Measurements from ENCODE around the gene RBM24.
"Not testable (repeated sequence)": the region's sequence is repeated elsewhere in the genome, so short reads cannot be mapped to it uniquely, and the experiment has no call there.

RBM24 gene

GRCh38 chr6:17281497-17282481 is 628 bp downstream of the RBM24 start:
- in situ Hi-C loops (cut with HindIII; ENCODE audit: low pct_ligation_motif_present, low pct_unique_long_range_greater_than_20kb, low sequenced_read_pairs) = no loop called here
- peak; percentile 38 for DNase-seq

GRCh38 chr6:17283074-17283473 is 1.9 kb downstream of the RBM24 start:
- in situ Hi-C loops (cut with HindIII; ENCODE audit: low pct_ligation_motif_present, low pct_unique_long_range_greater_than_20kb, low sequenced_read_pairs) = no loop called here

DNA sequence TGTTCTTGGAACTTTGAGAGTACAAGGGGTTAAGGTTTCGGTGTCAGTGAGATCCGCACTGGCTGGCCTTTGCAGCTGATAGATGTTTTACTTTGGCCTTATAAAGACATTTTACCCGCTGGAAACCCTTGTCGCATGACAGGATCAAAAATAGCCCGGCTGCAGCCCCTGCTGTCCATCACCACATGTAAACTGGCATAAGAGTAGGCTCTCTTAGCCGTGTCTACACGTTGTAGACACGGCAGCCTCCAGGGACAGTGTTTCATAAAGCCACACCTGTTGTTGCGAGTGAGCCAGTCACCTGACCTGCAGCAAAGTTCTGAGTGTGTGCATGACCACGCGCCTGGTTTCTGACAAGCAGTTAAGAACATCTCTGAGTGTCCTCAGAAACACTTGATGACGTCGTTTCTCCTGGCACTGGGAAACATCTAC is 8.5 kb downstream of the RBM24 start:
- in situ Hi-C loops (cut with HindIII; ENCODE audit: low pct_ligation_motif_present, low pct_unique_long_range_greater_than_20kb, low sequenced_read_pairs) = no loop called here

More at GRCh38 chr6:17283074-17283473, 1.9 kb downstream of the RBM24 start:
- no peak for DNase-seq

DNA sequence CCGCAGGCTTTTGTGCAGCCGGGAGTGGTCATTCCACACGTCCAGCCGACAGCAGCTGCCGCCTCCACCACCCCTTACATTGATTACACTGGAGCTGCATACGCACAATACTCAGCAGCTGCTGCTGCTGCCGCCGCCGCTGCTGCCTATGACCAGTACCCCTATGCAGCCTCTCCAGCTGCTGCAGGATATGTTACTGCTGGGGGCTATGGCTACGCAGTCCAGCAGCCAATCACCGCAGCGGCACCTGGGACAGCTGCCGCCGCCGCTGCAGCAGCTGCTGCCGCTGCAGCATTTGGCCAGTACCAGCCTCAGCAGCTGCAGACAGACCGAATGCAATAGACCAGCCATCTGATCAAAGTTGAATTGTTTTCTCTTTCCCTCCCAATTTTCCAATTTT is 10.6 kb downstream of the RBM24 start:
- DNase-seq = no peak
- in situ Hi-C loops (cut with HindIII; ENCODE audit: low pct_ligation_motif_present, low pct_unique_long_range_greater_than_20kb, low sequenced_read_pairs) = no loop called here

More for the DNA sequence above, 8.5 kb downstream of the RBM24 start:
- DNase-seq = no peak

GRCh38 chr6:17292600-17293133 is 11.5 kb downstream of the RBM24 start:
- DNase-seq = no peak
- in situ Hi-C loops (cut with HindIII; ENCODE audit: low pct_ligation_motif_present, low pct_unique_long_range_greater_than_20kb, low sequenced_read_pairs) = no loop called here

GRCh38 chr6:17293395-17293794 is 12.2 kb downstream of the RBM24 start:
- in situ Hi-C loops (cut with HindIII; ENCODE audit: low pct_ligation_motif_present, low pct_unique_long_range_greater_than_20kb, low sequenced_read_pairs) = no loop called here
- no peak for DNase-seq

- no peak for DNase-seq
- in situ Hi-C loops (cut with HindIII; ENCODE audit: low pct_ligation_motif_present, low pct_unique_long_range_greater_than_20kb, low sequenced_read_pairs) = no loop called here
Measured at GRCh38 chr6:17297271-17298080, 16.3 kb downstream of the RBM24 start.

DNA sequence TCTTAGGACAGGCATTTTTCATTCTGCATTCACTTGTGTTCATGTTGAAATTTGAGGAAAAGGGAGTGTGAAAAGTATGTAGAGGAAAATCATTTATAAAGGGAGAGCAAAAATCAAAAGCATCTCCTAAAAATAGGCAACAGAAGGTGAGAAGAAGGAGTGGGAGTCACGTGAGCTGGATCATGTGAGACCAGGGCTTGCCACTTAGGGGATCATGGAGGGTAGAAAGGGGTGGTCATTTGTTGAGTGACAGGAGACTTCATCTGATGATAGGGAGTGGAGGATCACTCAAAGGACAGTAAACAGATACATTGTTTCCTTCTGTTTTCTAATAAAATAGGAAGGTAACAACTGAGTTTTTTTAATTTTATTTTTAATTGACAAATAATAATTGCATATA is 17.1 kb downstream of the RBM24 start:
- no peak for DNase-seq
- in situ Hi-C loops (cut with HindIII; ENCODE audit: low pct_ligation_motif_present, low pct_unique_long_range_greater_than_20kb, low sequenced_read_pairs) = no loop called here

- DNase-seq = no peak
- in situ Hi-C loops (cut with HindIII; ENCODE audit: low pct_ligation_motif_present, low pct_unique_long_range_greater_than_20kb, low sequenced_read_pairs) = no loop called here
Measured at GRCh38 chr6:17299222-17299621, 18.1 kb downstream of the RBM24 start.

- no peak for DNase-seq
- in situ Hi-C loops (cut with HindIII; ENCODE audit: low pct_ligation_motif_present, low pct_unique_long_range_greater_than_20kb, low sequenced_read_pairs) = no loop called here
Measured at GRCh38 chr6:17299750-17300149, 18.6 kb downstream of the RBM24 start.

- in situ Hi-C loops (cut with HindIII; ENCODE audit: low pct_ligation_motif_present, low pct_unique_long_range_greater_than_20kb, low sequenced_read_pairs) = no loop called here
- DNase-seq = no peak
Measured at GRCh38 chr6:17300637-17301036, 19.5 kb downstream of the RBM24 start.

GRCh38 chr6:17303444-17303843 is 22.3 kb downstream of the RBM24 start:
- in situ Hi-C loops (cut with HindIII; ENCODE audit: low pct_ligation_motif_present, low pct_unique_long_range_greater_than_20kb, low sequenced_read_pairs) = no loop called here
- no peak for DNase-seq

GRCh38 chr6:17305219-17306001 is 24.2 kb downstream of the RBM24 start:
- DNase-seq = no peak
- in situ Hi-C loops (cut with HindIII; ENCODE audit: low pct_ligation_motif_present, low pct_unique_long_range_greater_than_20kb, low sequenced_read_pairs) = no loop called here

- in situ Hi-C loops (cut with HindIII; ENCODE audit: low pct_ligation_motif_present, low pct_unique_long_range_greater_than_20kb, low sequenced_read_pairs) = no loop called here
- DNase-seq = no peak
Measured at GRCh38 chr6:17311595-17312311, 30.6 kb downstream of the RBM24 start.

GRCh38 chr6:17313238-17313637 is 32.1 kb downstream of the RBM24 start:
- in situ Hi-C loops (cut with HindIII; ENCODE audit: low pct_ligation_motif_present, low pct_unique_long_range_greater_than_20kb, low sequenced_read_pairs) = not testable (repeated sequence)

DNA sequence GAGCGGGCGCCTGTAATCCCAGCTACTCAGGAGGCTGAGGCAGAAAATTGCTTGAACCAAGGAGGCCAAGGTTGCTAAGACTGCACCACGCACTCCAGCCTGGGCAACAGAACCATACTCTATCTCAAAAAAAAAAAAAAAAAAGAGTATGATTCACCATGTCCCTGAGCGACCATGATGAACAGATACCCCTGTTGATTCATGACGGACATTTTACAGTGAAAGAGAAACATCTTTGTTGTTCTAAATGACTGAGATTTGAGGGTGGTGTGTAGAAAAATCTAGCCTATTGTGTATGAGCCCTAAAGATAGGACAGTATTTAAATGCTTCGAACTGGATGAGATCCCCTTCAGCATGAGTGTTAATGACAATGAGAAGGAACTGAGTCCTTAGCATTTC is 32.8 kb downstream of the RBM24 start:
- no peak for DNase-seq
- in situ Hi-C loops (cut with HindIII; ENCODE audit: low pct_ligation_motif_present, low pct_unique_long_range_greater_than_20kb, low sequenced_read_pairs) = no loop called here

More at GRCh38 chr6:17313238-17313637, 32.1 kb downstream of the RBM24 start:
- not testable (repeated sequence) for DNase-seq

GRCh38 chr6:17315262-17315661 is 34.1 kb downstream of the RBM24 start:
- in situ Hi-C loops (cut with HindIII; ENCODE audit: low pct_ligation_motif_present, low pct_unique_long_range_greater_than_20kb, low sequenced_read_pairs) = no loop called here
- no peak for DNase-seq

Data from ACHN (cell line).